ENCODE measurements around the gene RRP15.

- TF ChIP-seq CTCF (IDR thresholded peaks at IDR 0.05; ENCODE audit: low read depth, low read length) (no peak), EZH2phosphoT487 (IDR thresholded peaks at IDR 0.05; ENCODE audit: low read depth) (no peak)
These were observed 30.5 kb downstream of the RRP15 start for GRCh38 chr1:218315638-218316037.
